LNCaP clone FGC (cell line): ENCODE measurements around the gene LRRIQ3.

Source experiments
- DNase-seq: peaks from one replicate; pipeline ENCODE4 v3.0.0-alpha.2; 2011; ENCODE audit warnings: low read depth
- H3K4me3 ChIP-seq: 2 replicates; pipeline ENCODE4 v1.5.1; 2011; ENCODE audit warnings: mild to moderate bottlenecking, low read depth, low read length, control low read depth
- CTCF ChIP-seq: IDR thresholded peaks from 2 replicates; pipeline ENCODE4 v1.5.1; 2012; ENCODE audit warnings: mild to moderate bottlenecking; ENCODE audit not compliant: control insufficient read depth, insufficient read depth; ENCODE audit errors: extremely low read depth

LRRIQ3 gene

GRCh38 chr1:74005533-74005932 is 192.4 kb downstream of the LRRIQ3 start:
- no peak for DNase-seq
- H3K4me3 ChIP-seq: no peak overlapping the region
- TF ChIP-seq CTCF: no peak

- no peak for TF ChIP-seq CTCF
- no peak for DNase-seq
Observed at GRCh38 chr1:74003806-74004205, 194.2 kb downstream of the LRRIQ3 start.

GRCh38 chr1:73998348-73998959 is 199.5 kb downstream of the LRRIQ3 start:
- TF ChIP-seq CTCF: peak; percentile 60
- peak; percentile 25 for DNase-seq
- no peak overlapping the region for H3K4me3 ChIP-seq

More at GRCh38 chr1:74003806-74004205, 194.2 kb downstream of the LRRIQ3 start:
- no peak overlapping the region for H3K4me3 ChIP-seq

GRCh38 chr1:73980324-73981040 is 217.5 kb downstream of the LRRIQ3 start:
- no peak for TF ChIP-seq CTCF
- H3K4me3 ChIP-seq: no peak overlapping the region
- no peak for DNase-seq

- no peak for DNase-seq
- no peak overlapping the region for H3K4me3 ChIP-seq
- TF ChIP-seq CTCF: no peak
Observed at GRCh38 chr1:73979684-73980083, 218.3 kb downstream of the LRRIQ3 start.

- DNase-seq: no peak
- no peak for TF ChIP-seq CTCF
- no peak overlapping the region for H3K4me3 ChIP-seq
Observed at GRCh38 chr1:73978964-73979363, 219.0 kb downstream of the LRRIQ3 start.
